Measurements from ENCODE around the gene GALNT15.
A peak's percentile ranks its signal among the peaks of the same experiment; 100 is the strongest.

The GALNT15 gene

GRCh38 chr3:16245609-16246008 is 71.1 kb downstream of the GALNT15 start:
- TF ChIP-seq EP300 (IDR thresholded peaks at IDR 0.05; ENCODE audit: borderline replicate concordance): no peak
- no peak for TF ChIP-seq ZBTB7A (IDR thresholded peaks at IDR 0.05; ENCODE audit: low read depth)
- no peak for TF ChIP-seq EGR1 (IDR thresholded peaks at IDR 0.05)
- TF ChIP-seq REST (IDR thresholded peaks at IDR 0.05; ENCODE audit: low read depth): no peak
- no peak for TF ChIP-seq YY1 (IDR thresholded peaks at IDR 0.05; ENCODE audit: low read depth)

GRCh38 chr3:16247282-16248061 is 73.0 kb downstream of the GALNT15 start:
- no peak for TF ChIP-seq FOXM1 (IDR thresholded peaks at IDR 0.05; ENCODE audit: borderline replicate concordance, low read depth)
- TF ChIP-seq TAF1 (IDR thresholded peaks at IDR 0.05; ENCODE audit: low read depth): no peak
- peak; percentile 96 for TF ChIP-seq RAD21 (IDR thresholded peaks at IDR 0.05; ENCODE audit: low read depth)
- no peak for TF ChIP-seq NFIC (IDR thresholded peaks at IDR 0.05)

GRCh38 chr3:16248556-16248955 is 74.1 kb downstream of the GALNT15 start:
- TF ChIP-seq EP300 (IDR thresholded peaks at IDR 0.05; ENCODE audit: borderline replicate concordance): no peak
- TF ChIP-seq USF1 (IDR thresholded peaks at IDR 0.05): no peak

- TF ChIP-seq RAD21 (IDR thresholded peaks at IDR 0.05; ENCODE audit: low read depth): peak; percentile 49
- no peak for TF ChIP-seq REST (IDR thresholded peaks at IDR 0.05; ENCODE audit: low read depth)
- no peak for TF ChIP-seq ZBTB7A (IDR thresholded peaks at IDR 0.05; ENCODE audit: low read depth)
- no peak for TF ChIP-seq MAX (IDR thresholded peaks at IDR 0.05)
- no peak for TF ChIP-seq FOXM1 (IDR thresholded peaks at IDR 0.05; ENCODE audit: borderline replicate concordance, low read depth)
- TF ChIP-seq TEAD4 (IDR thresholded peaks at IDR 0.05): no peak
Measured at GRCh38 chr3:16249336-16249735, 74.9 kb downstream of the GALNT15 start.

GRCh38 chr3:16249886-16250285 is 75.4 kb downstream of the GALNT15 start:
- TF ChIP-seq TCF12 (IDR thresholded peaks at IDR 0.05; ENCODE audit: low read depth) (no peak), CEBPB (IDR thresholded peaks at IDR 0.05) (no peak), TEAD4 (IDR thresholded peaks at IDR 0.05) (no peak), USF1 (IDR thresholded peaks at IDR 0.05) (no peak), NFIC (IDR thresholded peaks at IDR 0.05) (no peak), RAD21 (IDR thresholded peaks at IDR 0.05; ENCODE audit: low read depth) (no peak), MAX (IDR thresholded peaks at IDR 0.05) (no peak), EP300 (IDR thresholded peaks at IDR 0.05; ENCODE audit: borderline replicate concordance) (no peak), YY1 (IDR thresholded peaks at IDR 0.05; ENCODE audit: low read depth) (no peak), CREB1 (IDR thresholded peaks at IDR 0.05; ENCODE audit: low read depth) (no peak), TAF1 (IDR thresholded peaks at IDR 0.05; ENCODE audit: low read depth) (no peak)

GRCh38 chr3:16251316-16252085 is 77.0 kb downstream of the GALNT15 start:
- TF ChIP-seq RAD21 (IDR thresholded peaks at IDR 0.05; ENCODE audit: low read depth) (no peak), REST (IDR thresholded peaks at IDR 0.05; ENCODE audit: low read depth) (no peak), TCF12 (IDR thresholded peaks at IDR 0.05; ENCODE audit: low read depth) (no peak), EP300 (IDR thresholded peaks at IDR 0.05; ENCODE audit: borderline replicate concordance) (no peak), FOXM1 (IDR thresholded peaks at IDR 0.05; ENCODE audit: borderline replicate concordance, low read depth) (no peak), USF1 (IDR thresholded peaks at IDR 0.05) (no peak), ZBTB7A (IDR thresholded peaks at IDR 0.05; ENCODE audit: low read depth) (no peak), MAX (IDR thresholded peaks at IDR 0.05) (no peak), NFIC (IDR thresholded peaks at IDR 0.05) (no peak), CEBPB (IDR thresholded peaks at IDR 0.05) (no peak), YY1 (IDR thresholded peaks at IDR 0.05; ENCODE audit: low read depth) (no peak), CREB1 (IDR thresholded peaks at IDR 0.05; ENCODE audit: low read depth) (no peak), TEAD4 (IDR thresholded peaks at IDR 0.05) (no peak), TAF1 (IDR thresholded peaks at IDR 0.05; ENCODE audit: low read depth) (no peak), EGR1 (IDR thresholded peaks at IDR 0.05) (no peak)

Data from Ishikawa (cell line).